ENCODE data around the gene ACTR10.

ACTR10 gene

DNA sequence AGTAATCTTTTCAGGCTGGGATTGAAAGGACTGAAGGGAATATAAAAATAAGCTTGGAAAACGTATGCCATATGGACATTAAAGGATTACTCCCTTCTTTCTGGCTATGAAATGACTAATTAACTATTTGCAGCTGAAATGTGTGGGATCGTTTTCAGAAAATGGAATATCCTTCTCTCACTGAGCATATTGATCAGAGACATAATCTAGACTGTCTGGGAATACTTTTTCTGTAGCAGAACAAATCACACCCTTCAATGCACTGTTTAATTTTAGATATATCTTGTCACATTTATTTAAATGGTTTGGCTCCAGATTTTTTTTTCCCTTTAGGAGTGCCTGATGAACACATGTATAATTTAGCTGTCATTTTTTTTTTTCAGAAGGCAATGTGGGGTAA, 10.8 kb upstream of the ACTR10 start:
- H3K36me3 ChIP-seq (ENCODE audit: control insufficient read depth, insufficient read depth, low read length, severe bottlenecking) = no peaks in the 10 kb centered on the region
- no peaks in the 10 kb centered on the region for H3K4me1 ChIP-seq (ENCODE audit: control insufficient read depth, insufficient read depth, low read length)
- no peak overlapping the region for H3K9ac ChIP-seq (ENCODE audit: low read length)
- DNase-seq (ENCODE audit: low read depth) = no peak
- H3K27me3 ChIP-seq (replicated peaks; ENCODE audit: control insufficient read depth, insufficient read depth, low read length) = no peaks in the 10 kb centered on the region
- H3K9me3 ChIP-seq (ENCODE audit: control insufficient read depth, low read length) = no peaks in the 10 kb centered on the region
- H3K4me3 ChIP-seq (ENCODE audit: low read length) = no peak overlapping the region

DNA sequence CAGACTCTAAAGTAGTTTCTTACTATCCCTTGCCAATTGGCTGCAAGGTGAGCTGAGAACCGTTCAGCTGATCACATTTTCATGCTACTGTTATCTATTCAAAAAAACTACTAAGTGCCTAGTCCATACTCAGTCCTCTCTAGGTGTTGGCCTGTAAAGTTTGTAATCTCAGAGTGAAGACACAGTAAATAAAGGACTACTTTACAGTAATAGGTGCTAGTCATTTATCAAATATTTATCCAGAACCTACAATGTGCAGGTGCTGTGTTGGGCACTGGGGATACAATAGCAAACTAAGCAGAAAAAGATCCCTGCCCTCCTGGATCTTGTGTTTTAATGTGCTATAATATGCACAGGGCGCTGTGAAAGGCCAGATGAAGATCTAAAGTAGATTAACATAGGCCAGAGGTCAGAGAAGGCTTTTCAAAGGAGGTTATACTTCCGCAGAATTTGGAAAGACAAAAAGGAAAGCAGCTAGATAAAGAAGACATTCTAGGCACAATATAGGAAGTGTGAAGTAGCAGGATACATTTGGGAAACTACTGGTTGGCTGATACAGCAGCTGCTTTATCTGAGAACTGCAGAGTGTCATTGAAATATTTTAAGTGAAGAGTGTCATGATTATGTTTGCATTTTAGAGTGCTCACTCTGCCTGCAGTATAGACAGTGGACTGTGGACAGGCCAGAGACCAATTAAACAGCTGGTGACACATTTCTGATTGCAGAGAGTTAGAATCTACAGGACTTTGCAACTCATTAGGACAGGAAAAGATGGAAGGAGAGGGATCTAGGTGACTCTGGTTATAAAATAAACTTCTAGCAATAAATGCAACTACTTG, 8.0 kb upstream of the ACTR10 start:
- Histone ChIP-seq H3K36me3 (ENCODE audit: control insufficient read depth, insufficient read depth, low read length, severe bottlenecking) (no peaks in the 10 kb centered on the region), H3K9me3 (ENCODE audit: control insufficient read depth, low read length) (no peaks in the 10 kb centered on the region), H3K4me3 (ENCODE audit: low read length) (no peak overlapping the region), H3K27me3 (replicated peaks; ENCODE audit: control insufficient read depth, insufficient read depth, low read length) (no peaks in the 10 kb centered on the region), H3K4me1 (ENCODE audit: control insufficient read depth, insufficient read depth, low read length) (no peaks in the 10 kb centered on the region), H3K9ac (ENCODE audit: low read length) (no peak overlapping the region)
- no peak for DNase-seq (ENCODE audit: low read depth)

- Histone ChIP-seq H3K4me1 (ENCODE audit: control insufficient read depth, insufficient read depth, low read length) (no peaks in the 10 kb centered on the region), H3K36me3 (ENCODE audit: control insufficient read depth, insufficient read depth, low read length, severe bottlenecking) (no peaks in the 10 kb centered on the region), H3K9me3 (ENCODE audit: control insufficient read depth, low read length) (no peaks in the 10 kb centered on the region), H3K4me3 (ENCODE audit: low read length) (no peak overlapping the region), H3K27me3 (replicated peaks; ENCODE audit: control insufficient read depth, insufficient read depth, low read length) (no peaks in the 10 kb centered on the region), H3K9ac (ENCODE audit: low read length) (no peak overlapping the region)
- no peak for DNase-seq (ENCODE audit: low read depth)
Measured at GRCh38 chr14:58193542-58193941, 6.4 kb upstream of the ACTR10 start.

DNA sequence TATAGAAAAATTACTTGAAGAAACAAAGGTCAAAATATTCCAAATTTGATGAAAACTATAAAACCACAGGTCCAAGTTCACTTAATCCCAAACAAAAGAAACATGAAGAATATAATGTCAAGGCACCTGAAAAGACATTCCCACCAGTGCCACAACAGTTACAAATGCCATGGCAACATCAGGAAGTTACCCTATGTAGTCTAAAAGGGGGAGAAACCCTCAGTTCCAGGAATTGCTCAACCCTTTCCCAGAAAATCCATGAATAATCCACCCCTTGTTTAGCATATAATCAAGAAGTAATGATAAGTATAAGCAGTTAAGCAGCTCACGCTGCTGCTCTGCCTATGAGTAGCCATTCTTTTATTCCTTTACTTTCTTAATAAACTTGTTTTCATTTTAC, 3.8 kb upstream of the ACTR10 start:
- Histone ChIP-seq H3K9ac (ENCODE audit: low read length) (no peak overlapping the region), H3K9me3 (ENCODE audit: control insufficient read depth, low read length) (no peaks in the 10 kb centered on the region), H3K27me3 (replicated peaks; ENCODE audit: control insufficient read depth, insufficient read depth, low read length) (no peaks in the 10 kb centered on the region), H3K36me3 (ENCODE audit: control insufficient read depth, insufficient read depth, low read length, severe bottlenecking) (no peaks in the 10 kb centered on the region), H3K4me1 (ENCODE audit: control insufficient read depth, insufficient read depth, low read length) (peaks cover 5% of the 10 kb centered on the region), H3K4me3 (ENCODE audit: low read length) (no peak overlapping the region)
- no peak for DNase-seq (ENCODE audit: low read depth)

- no peaks in the 10 kb centered on the region for H3K27me3 ChIP-seq (replicated peaks; ENCODE audit: control insufficient read depth, insufficient read depth, low read length)
- H3K36me3 ChIP-seq (ENCODE audit: control insufficient read depth, insufficient read depth, low read length, severe bottlenecking) = peaks cover under 1% of the 10 kb centered on the region
- H3K4me3 ChIP-seq (ENCODE audit: low read length) = no peak overlapping the region
- H3K9me3 ChIP-seq (ENCODE audit: control insufficient read depth, low read length) = no peaks in the 10 kb centered on the region
- H3K4me1 ChIP-seq (ENCODE audit: control insufficient read depth, insufficient read depth, low read length) = peaks cover 13% of the 10 kb centered on the region
- no peak overlapping the region for H3K9ac ChIP-seq (ENCODE audit: low read length)
- no peak for DNase-seq (ENCODE audit: low read depth)
Measured at GRCh38 chr14:58198086-58198485, 1.9 kb upstream of the ACTR10 start.

GRCh38 chr14:58200480-58200841, 512 bp downstream of the ACTR10 start:
- Histone ChIP-seq H3K27me3 (replicated peaks; ENCODE audit: control insufficient read depth, insufficient read depth, low read length) (no peaks in the 10 kb centered on the region), H3K4me1 (ENCODE audit: control insufficient read depth, insufficient read depth, low read length) (peaks cover 13% of the 10 kb centered on the region), H3K36me3 (ENCODE audit: control insufficient read depth, insufficient read depth, low read length, severe bottlenecking) (peaks cover 14% of the 10 kb centered on the region), H3K4me3 (ENCODE audit: low read length) (peak overlapping the region; percentile 99), H3K9me3 (ENCODE audit: control insufficient read depth, low read length) (no peaks in the 10 kb centered on the region), H3K9ac (ENCODE audit: low read length) (peak overlapping the region; percentile 98)
- DNase-seq (ENCODE audit: low read depth) = no peak

DNA sequence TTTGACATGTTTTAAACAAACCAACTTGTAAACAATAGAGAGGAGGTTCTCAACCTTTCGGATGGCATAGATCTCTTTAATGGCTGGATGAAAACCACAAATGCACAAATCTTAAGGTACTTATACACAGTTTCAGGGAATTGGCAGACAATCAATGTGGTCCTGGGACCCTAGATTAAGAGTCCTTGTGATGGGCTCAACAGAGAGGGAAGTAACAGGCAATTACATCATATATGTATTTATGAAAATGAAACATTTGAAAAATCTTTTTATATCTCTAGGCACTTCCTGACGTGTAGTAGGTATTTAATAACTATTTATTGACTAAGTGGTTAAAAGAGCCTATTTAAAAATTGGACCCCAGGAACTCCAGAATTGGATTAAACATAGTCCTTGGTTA, 897 bp downstream of the ACTR10 start:
- H3K9ac ChIP-seq (ENCODE audit: low read length) = peak overlapping the region; percentile 98
- peak; percentile 32 for DNase-seq (ENCODE audit: low read depth)
- peak overlapping the region; percentile 99 for H3K4me3 ChIP-seq (ENCODE audit: low read length)
- H3K4me1 ChIP-seq (ENCODE audit: control insufficient read depth, insufficient read depth, low read length) = peaks cover 13% of the 10 kb centered on the region
- H3K27me3 ChIP-seq (replicated peaks; ENCODE audit: control insufficient read depth, insufficient read depth, low read length) = no peaks in the 10 kb centered on the region
- H3K9me3 ChIP-seq (ENCODE audit: control insufficient read depth, low read length) = no peaks in the 10 kb centered on the region
- peaks cover 14% of the 10 kb centered on the region for H3K36me3 ChIP-seq (ENCODE audit: control insufficient read depth, insufficient read depth, low read length, severe bottlenecking)

- DNase-seq (ENCODE audit: low read depth) = no peak
- Histone ChIP-seq H3K4me3 (ENCODE audit: low read length) (no peak overlapping the region), H3K4me1 (ENCODE audit: control insufficient read depth, insufficient read depth, low read length) (no peaks in the 10 kb centered on the region), H3K27me3 (replicated peaks; ENCODE audit: control insufficient read depth, insufficient read depth, low read length) (no peaks in the 10 kb centered on the region), H3K9me3 (ENCODE audit: control insufficient read depth, low read length) (no peaks in the 10 kb centered on the region), H3K9ac (ENCODE audit: low read length) (no peak overlapping the region), H3K36me3 (ENCODE audit: control insufficient read depth, insufficient read depth, low read length, severe bottlenecking) (peaks cover 90% of the 10 kb centered on the region)
Measured at GRCh38 chr14:58213176-58213575, 13.2 kb downstream of the ACTR10 start.

- Histone ChIP-seq H3K4me1 (ENCODE audit: control insufficient read depth, insufficient read depth, low read length) (no peaks in the 10 kb centered on the region), H3K4me3 (ENCODE audit: low read length) (no peak overlapping the region), H3K9me3 (ENCODE audit: control insufficient read depth, low read length) (no peaks in the 10 kb centered on the region), H3K9ac (ENCODE audit: low read length) (no peak overlapping the region), H3K36me3 (ENCODE audit: control insufficient read depth, insufficient read depth, low read length, severe bottlenecking) (peaks cover 82% of the 10 kb centered on the region), H3K27me3 (replicated peaks; ENCODE audit: control insufficient read depth, insufficient read depth, low read length) (no peaks in the 10 kb centered on the region)
- no peak for DNase-seq (ENCODE audit: low read depth)
Measured at GRCh38 chr14:58215191-58215914, 15.4 kb downstream of the ACTR10 start.

DNA sequence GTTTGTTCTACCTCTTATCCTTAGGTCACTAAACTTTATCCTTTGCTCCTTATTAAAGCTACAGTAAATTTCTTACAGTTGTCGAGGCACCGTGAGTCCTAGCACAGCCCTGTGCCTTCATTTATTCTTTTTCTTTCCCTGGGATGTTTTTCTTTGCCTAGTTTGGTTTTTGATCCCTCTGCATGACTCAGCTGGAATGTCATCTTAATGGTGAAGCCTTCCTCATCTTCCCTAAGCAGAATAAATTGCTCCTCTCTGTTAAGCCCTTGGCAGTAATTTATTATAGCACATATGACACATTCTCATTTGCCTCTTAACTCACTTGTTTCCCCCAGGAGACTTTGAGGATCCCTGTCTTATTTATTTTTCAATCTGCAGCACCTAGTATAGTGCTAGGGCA, 16.6 kb downstream of the ACTR10 start:
- no peaks in the 10 kb centered on the region for H3K9me3 ChIP-seq (ENCODE audit: control insufficient read depth, low read length)
- H3K9ac ChIP-seq (ENCODE audit: low read length) = no peak overlapping the region
- no peaks in the 10 kb centered on the region for H3K4me1 ChIP-seq (ENCODE audit: control insufficient read depth, insufficient read depth, low read length)
- H3K27me3 ChIP-seq (replicated peaks; ENCODE audit: control insufficient read depth, insufficient read depth, low read length) = no peaks in the 10 kb centered on the region
- H3K36me3 ChIP-seq (ENCODE audit: control insufficient read depth, insufficient read depth, low read length, severe bottlenecking) = peaks cover 78% of the 10 kb centered on the region
- DNase-seq (ENCODE audit: low read depth) = peak; percentile 30
- no peak overlapping the region for H3K4me3 ChIP-seq (ENCODE audit: low read length)

DNA sequence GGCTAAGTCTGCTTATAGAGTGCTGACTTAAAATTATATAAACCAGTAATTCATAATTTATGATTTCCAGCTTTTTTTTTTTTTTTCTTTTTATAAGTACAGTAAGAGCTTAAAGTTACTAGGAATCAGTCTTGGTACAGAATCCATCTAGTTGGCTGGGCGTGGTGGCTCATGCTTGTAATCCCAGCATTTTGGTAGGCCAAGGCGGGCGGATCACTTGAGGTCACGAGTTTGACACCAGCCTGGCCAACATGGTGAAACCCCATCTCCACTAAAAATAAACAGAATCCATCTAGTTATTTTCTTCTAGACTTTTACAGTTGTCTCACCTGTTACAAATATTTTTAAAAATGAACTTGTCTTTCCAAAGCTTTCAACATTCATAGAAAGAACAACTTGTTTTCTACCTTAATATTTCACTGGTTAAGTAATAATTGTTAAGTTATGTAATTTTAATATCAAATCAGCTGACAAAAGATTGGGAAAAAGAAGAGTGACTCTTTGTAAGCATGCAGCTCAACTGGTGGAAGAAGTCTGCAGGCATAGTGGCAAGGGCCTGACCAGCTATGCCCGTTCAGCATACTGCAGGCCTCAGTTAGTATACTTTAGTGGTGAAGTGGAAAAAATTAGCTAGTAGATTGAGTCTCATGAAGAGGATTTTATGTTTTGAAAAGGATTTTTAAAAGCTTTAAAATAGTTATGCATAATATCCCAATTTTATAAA, 27.3 kb downstream of the ACTR10 start:
- Histone ChIP-seq H3K4me3 (ENCODE audit: low read length) (no peak overlapping the region), H3K9me3 (ENCODE audit: control insufficient read depth, low read length) (no peaks in the 10 kb centered on the region)

More for the DNA sequence above, 27.3 kb downstream of the ACTR10 start:
- Histone ChIP-seq H3K27me3 (replicated peaks; ENCODE audit: control insufficient read depth, insufficient read depth, low read length) (no peaks in the 10 kb centered on the region), H3K36me3 (ENCODE audit: control insufficient read depth, insufficient read depth, low read length, severe bottlenecking) (peaks cover 60% of the 10 kb centered on the region), H3K9ac (ENCODE audit: low read length) (no peak overlapping the region), H3K4me1 (ENCODE audit: control insufficient read depth, insufficient read depth, low read length) (no peaks in the 10 kb centered on the region)
- no peak for DNase-seq (ENCODE audit: low read depth)

Data from adipocyte (in vitro differentiated cells).